ENCODE data around the gene NFATC3. TPM values are rescaled to one million over a fixed set of nuclear protein-coding genes. Genes with fewer than 3 reads are reported as not detected.
A peak's percentile ranks its signal among the peaks of the same experiment; 100 is the strongest.

The NFATC3 gene
- total RNA-seq, 2 donors from 2014 or later = 27.4 to 30.1 TPM

DNA sequence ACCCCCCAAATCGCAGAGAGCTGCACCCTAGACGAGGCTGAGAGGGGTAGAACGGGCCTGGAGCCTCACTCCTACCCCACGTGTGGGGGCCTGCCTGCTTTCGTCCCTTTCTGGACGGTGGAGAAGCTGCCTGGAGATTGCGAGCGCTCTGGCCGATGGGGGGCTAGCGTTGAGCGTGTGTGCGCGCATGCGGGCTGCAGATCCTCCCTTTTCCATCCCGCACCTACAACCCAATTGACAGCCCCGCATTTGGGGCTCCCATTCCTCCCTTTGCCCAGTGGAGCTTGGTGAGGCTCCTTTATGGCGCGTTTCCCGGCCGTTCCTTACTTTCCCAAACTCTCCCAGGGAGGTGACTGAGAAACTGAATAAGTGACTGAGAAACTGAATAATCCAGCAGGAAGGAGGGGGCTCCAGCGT, 151.7 kb downstream of the NFATC3 start:
- Mint-ChIP-seq H3K4me1 (peaks cover 14% of the 10 kb centered on the region), H3K4me3 (peak overlapping the region; percentile 87), H3K27ac (peak overlapping the region; percentile 98), H3K27me3 (ENCODE audit: insufficient read depth) (peaks cover 11% of the 10 kb centered on the region), H3K36me3 (ENCODE audit: low read depth) (peaks cover 12% of the 10 kb centered on the region), H3K9me3 (peaks cover 13% of the 10 kb centered on the region)
- peak overlapping the region; percentile 90 for H3K4me3 ChIP-seq (ENCODE audit: low read length)
- H3K9ac ChIP-seq (ENCODE audit: extremely low read depth, low read length, poor library complexity, severe bottlenecking) = peak overlapping the region; percentile 72
- H3K27ac ChIP-seq (ENCODE audit: low read depth, low read length) = peak overlapping the region; percentile 55
- TF ChIP-seq, protein P1, sequence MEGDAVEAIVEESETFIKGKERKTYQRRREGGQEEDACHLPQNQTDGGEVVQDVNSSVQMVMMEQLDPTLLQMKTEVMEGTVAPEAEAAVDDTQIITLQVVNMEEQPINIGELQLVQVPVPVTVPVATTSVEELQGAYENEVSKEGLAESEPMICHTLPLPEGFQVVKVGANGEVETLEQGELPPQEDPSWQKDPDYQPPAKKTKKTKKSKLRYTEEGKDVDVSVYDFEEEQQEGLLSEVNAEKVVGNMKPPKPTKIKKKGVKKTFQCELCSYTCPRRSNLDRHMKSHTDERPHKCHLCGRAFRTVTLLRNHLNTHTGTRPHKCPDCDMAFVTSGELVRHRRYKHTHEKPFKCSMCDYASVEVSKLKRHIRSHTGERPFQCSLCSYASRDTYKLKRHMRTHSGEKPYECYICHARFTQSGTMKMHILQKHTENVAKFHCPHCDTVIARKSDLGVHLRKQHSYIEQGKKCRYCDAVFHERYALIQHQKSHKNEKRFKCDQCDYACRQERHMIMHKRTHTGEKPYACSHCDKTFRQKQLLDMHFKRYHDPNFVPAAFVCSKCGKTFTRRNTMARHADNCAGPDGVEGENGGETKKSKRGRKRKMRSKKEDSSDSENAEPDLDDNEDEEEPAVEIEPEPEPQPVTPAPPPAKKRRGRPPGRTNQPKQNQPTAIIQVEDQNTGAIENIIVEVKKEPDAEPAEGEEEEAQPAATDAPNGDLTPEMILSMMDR (conservative IDR thresholded peaks at IDR 0.05) = no peak
- H3K36me3 ChIP-seq (ENCODE audit: control insufficient read depth, insufficient read depth, low read length) = peaks cover 20% of the 10 kb centered on the region
- peaks cover 5% of the 10 kb centered on the region for H3K4me1 ChIP-seq (ENCODE audit: control insufficient read depth, insufficient read depth, low read length)
- H3K27me3 ChIP-seq (ENCODE audit: control insufficient read depth, insufficient read depth, low read length, poor library complexity, severe bottlenecking) = peaks cover 5% of the 10 kb centered on the region
- WGBS, 2 experiments (ENCODE audit: insufficient coverage in 1 of 2, insufficient read length in 1 of 2) = 7 to 9% methylated on average over 13 to 21 of the region's 21 CpGs
- peak; percentile 75 for DNase-seq
- no peaks in the 10 kb centered on the region for H3K9me3 ChIP-seq (ENCODE audit: control insufficient read depth, low read length)

DNA sequence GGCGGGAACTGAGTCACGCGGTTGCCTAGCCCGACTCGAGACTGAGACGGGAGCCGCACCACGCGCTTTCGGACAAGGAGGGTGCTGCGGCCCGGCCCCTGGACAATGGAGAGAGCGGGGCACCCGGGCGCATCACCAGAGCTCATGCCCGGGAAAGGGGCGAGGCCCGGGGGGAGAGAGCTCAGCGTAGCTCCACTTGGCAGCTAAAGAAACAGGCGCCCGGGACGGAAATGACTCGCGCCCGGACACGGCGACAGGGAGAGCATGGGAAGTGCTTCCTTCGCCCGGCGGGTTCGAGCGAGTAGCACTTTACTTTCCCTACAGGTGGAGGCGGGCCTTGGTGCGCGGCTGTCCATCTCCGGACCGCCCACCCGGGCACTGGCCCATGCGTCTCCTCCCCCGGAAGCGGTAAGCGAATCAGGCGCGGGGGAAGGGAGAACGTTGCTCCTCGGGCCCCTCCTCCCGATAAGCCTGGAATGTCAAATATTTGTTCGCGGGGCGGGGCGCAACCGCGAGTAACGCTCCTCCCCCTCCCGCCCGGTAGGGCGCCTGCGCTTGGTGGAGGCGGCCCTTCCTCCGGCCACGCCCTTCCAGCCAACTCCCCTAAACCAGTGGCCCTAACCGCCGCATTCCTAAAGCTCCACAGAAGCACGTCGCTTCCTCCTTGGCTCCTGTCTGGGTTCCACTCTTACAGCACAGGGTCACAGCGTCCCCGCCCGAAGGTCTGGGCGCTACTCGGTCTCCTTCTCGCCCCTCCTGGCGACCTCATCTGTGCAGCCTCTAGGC, 152.3 kb downstream of the NFATC3 start:
- Histone ChIP-seq H3K27ac (ENCODE audit: low read depth, low read length) (peak overlapping the region; percentile 55), H3K36me3 (ENCODE audit: control insufficient read depth, insufficient read depth, low read length) (peaks cover 14% of the 10 kb centered on the region), H3K4me1 (ENCODE audit: control insufficient read depth, insufficient read depth, low read length) (peaks cover 5% of the 10 kb centered on the region), H3K9ac (ENCODE audit: extremely low read depth, low read length, poor library complexity, severe bottlenecking) (peak overlapping the region; percentile 72), H3K27me3 (ENCODE audit: control insufficient read depth, insufficient read depth, low read length, poor library complexity, severe bottlenecking) (peaks cover 5% of the 10 kb centered on the region), H3K4me3 (ENCODE audit: low read length) (peak overlapping the region; percentile 90), H3K9me3 (ENCODE audit: control insufficient read depth, low read length) (no peaks in the 10 kb centered on the region)
- Mint-ChIP-seq H3K27me3 (ENCODE audit: insufficient read depth) (peaks cover 11% of the 10 kb centered on the region), H3K9me3 (peaks cover 13% of the 10 kb centered on the region), H3K27ac (peak overlapping the region; percentile 99), H3K36me3 (ENCODE audit: low read depth) (peaks cover 6% of the 10 kb centered on the region), H3K4me1 (peaks cover 14% of the 10 kb centered on the region), H3K4me3 (peak overlapping the region; percentile 87)
- TF ChIP-seq, protein P1 (conservative IDR thresholded peaks at IDR 0.05) = no peak
- WGBS, 2 experiments (ENCODE audit: insufficient coverage in 1 of 2, insufficient read length in 1 of 2) = 1 to 2% methylated on average over 31 to 72 of the region's 72 CpGs
- DNase-seq = peak; percentile 100

DNA sequence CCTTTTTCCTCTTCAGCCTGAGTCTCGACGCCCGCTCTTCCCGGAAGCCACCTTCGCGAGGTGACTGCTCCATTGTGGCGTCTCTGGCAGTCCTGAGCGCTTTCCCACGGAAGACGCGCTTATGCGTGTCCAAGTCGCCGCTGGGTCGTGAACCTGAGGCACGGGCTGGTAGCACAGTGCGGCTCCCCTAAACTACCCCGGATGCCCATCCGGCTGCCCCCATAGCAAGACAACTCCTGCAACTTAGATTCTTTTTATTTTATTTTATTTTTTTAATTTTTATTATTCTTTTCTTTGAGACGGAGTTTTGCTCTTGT, 152.8 kb downstream of the NFATC3 start:
- peaks cover 9% of the 10 kb centered on the region for H3K36me3 ChIP-seq (ENCODE audit: control insufficient read depth, insufficient read depth, low read length)
- Mint-ChIP-seq H3K4me1 (peaks cover 14% of the 10 kb centered on the region), H3K27me3 (ENCODE audit: insufficient read depth) (peaks cover 14% of the 10 kb centered on the region), H3K36me3 (ENCODE audit: low read depth) (peaks cover 4% of the 10 kb centered on the region), H3K27ac (peak overlapping the region; percentile 99), H3K9me3 (peaks cover 13% of the 10 kb centered on the region), H3K4me3 (peak overlapping the region; percentile 87)
- peaks cover 5% of the 10 kb centered on the region for H3K27me3 ChIP-seq (ENCODE audit: control insufficient read depth, insufficient read depth, low read length, poor library complexity, severe bottlenecking)
- no peaks in the 10 kb centered on the region for H3K9me3 ChIP-seq (ENCODE audit: control insufficient read depth, low read length)
- H3K4me3 ChIP-seq (ENCODE audit: low read length) = peak overlapping the region; percentile 75
- DNase-seq = no peak
- peak overlapping the region; percentile 66 for H3K9ac ChIP-seq (ENCODE audit: extremely low read depth, low read length, poor library complexity, severe bottlenecking)
- TF ChIP-seq, protein P1 (conservative IDR thresholded peaks at IDR 0.05) = no peak
- H3K27ac ChIP-seq (ENCODE audit: low read depth, low read length) = peak overlapping the region; percentile 7
- 30 to 36% methylated on average over 13 to 20 of the region's 20 CpGs for WGBS, 2 experiments (ENCODE audit: insufficient coverage in 1 of 2, insufficient read length in 1 of 2)
- H3K4me1 ChIP-seq (ENCODE audit: control insufficient read depth, insufficient read depth, low read length) = peaks cover 5% of the 10 kb centered on the region
